Stimulated activated CD8-positive, alpha-beta memory T cell treated with anti-CD3 and anti-CD28 coated beads, Interleukin-4, amount 100 ng/mL, for 1 hour (primary cell): ENCODE data around the gene VASH2.

ENCODE experiments used
- DNase-seq, 2 donors: peaks; one replicate each; pipeline ENCODE4 v3.0.0-alpha.2; 2020; ENCODE audit warnings: low read depth in 2 of 2, low spot score in 1 of 2

The VASH2 gene

DNA sequence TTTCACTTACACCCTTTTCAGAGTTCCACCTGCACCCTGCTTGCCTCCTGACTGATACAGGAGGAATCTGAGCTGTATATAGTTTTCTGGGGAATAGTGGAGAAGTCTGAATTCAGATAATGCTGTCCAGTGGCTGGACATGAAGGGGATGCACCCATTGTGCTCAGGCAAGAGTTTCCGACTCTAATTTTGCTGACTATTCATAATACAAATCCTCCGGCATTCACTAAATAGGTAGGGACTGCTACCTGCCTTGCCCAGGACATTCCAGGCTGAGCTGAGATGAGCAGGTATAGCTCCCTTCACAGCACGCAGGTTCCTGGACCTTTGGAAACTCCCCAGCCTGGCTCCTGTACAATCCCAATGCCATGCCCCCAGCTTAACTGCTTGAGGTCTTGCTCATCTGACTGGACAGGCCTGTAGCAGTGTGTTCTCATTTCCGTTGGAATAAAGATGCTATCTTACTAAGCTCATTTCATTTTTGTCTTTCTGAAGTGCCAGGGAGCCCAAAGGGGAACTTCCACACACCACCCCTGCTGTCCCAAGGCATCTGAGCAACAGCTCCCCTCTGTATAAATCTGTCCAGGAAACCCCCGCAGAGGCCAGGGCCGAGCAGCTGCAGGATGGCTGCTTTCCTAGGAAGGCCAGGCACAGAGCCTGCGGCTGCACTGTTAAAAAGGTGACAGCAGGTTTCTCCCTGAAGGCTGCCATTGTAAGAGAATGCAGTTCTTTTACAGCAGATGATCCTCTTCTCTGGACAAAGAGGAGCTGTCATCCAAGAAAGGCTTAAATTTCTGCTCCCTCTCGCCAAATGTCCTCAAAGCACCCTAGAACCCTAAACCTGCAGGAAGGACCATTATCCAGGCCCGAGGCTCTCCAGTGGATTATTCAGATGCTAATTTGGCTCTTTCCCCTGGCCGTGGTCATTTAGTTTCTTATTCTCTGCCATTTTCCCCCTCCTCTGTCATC lies 21.7 kb upstream of the VASH2 start:
- DNase-seq: no peak

DNA sequence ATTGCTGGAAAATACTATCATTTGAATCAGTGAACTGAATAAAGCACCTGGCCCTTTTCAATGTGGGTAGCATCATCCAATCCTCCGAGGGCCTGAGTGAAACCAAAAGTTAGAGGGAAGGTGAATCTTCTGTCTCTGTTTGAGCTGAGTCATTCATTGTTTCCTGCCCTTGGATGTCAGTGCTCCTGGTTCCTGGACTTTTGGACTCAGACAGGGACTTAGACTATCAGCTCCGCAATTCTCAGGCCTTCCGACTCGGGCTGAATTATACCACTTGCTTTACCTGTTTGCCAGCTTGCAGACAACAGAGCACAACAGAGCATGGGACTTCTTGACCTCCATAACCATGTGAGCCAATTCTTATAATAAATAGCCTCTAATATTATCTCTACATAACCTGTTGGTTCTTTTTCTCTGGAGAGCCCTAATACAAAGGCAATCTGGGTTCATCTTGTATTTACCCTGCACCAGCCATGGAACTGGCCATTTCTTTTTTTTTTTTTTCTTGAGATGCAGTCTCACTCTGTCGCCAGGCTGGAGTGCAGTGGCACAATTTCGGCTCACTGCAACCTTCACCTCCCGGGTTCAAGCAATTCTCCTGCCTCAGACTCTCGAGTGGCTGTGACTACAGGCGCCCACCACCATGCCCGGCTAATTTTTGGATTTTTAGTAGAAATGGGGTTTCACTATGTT lies 19.2 kb upstream of the VASH2 start:
- DNase-seq: no peak

GRCh38 chr1:212933815-212934471 lies 16.4 kb upstream of the VASH2 start:
- DNase-seq: no peak

GRCh38 chr1:212935387-212935981 lies 14.9 kb upstream of the VASH2 start:
- no peak for DNase-seq

DNA sequence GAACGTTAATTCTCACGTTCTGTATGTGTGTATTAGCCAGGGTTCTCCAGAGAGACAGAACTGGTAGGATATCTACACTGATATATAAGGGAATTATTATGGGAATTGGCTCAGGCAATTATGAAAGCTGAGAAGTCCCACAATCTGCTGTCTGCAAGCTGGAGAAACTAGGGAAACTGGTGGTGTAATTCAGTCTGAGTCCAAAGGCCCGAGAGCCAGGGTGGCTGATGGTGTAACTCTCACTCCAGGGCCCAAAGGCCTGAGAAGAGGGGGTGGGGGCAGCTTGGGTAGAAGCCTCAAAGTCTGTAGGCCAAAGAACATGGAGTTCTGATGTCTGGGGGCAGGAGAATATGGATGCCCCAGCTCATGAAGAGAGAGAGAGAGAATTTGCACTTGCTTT lies 13.3 kb upstream of the VASH2 start:
- no peak for DNase-seq

DNA sequence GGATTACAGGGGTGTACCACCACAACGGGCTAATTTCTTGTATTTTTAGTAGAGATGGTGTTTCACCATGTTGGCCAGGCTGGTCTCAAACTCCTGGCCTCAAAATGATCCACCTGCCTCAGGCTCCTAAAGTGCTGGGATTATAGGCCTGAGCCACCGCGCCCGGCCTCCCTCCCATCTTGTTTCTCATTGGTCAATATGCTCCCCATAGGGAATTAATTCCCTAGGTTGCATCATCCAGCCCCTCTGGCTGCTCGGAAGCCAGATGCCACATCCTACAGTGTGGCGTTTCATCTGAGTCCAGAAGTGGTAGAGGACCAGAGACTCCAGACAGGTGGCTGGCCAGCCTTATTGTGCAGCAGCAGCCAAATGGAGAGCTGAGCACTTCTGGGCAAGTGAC lies 11.5 kb upstream of the VASH2 start:
- no peak for DNase-seq

DNA sequence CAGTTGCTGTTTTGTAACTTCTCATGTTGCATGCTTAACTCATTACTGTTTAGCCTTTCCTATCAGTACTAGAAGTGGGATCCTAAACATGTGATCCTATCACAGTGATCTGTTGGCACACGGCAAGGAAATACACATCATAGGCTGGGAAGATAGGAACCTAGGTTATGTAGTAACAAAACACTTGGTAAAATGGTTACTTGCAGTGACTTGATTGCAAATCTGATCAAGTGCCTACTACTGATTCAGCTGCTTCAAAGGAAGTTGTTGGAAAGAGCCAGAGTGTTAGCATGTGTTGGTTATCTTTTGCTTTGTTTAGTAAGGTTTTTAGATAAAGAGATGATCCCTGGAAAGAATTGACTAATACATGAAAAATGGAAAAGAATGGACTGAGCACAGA lies 8.9 kb upstream of the VASH2 start:
- no peak for DNase-seq

- no peak for DNase-seq
Observed at GRCh38 chr1:212942679-212943392, 7.5 kb upstream of the VASH2 start.

DNA sequence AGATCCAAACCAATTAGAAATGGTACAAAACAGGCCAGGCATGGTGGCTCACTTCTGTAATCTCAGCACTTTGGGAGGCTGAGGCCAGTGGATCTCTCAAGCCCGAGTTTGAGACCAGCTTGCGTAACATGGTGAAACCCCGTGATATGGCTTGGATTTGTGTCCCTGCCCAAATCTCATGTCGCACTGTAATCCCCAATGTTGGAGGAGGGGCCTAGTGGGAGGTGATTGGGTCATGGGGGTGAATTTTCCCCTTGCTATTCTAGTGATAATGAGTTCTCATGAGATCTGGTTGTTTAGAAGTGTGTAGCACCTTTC lies 7.0 kb upstream of the VASH2 start:
- no peak for DNase-seq

GRCh38 chr1:212944229-212944901 lies 6.0 kb upstream of the VASH2 start:
- DNase-seq: no peak

DNA sequence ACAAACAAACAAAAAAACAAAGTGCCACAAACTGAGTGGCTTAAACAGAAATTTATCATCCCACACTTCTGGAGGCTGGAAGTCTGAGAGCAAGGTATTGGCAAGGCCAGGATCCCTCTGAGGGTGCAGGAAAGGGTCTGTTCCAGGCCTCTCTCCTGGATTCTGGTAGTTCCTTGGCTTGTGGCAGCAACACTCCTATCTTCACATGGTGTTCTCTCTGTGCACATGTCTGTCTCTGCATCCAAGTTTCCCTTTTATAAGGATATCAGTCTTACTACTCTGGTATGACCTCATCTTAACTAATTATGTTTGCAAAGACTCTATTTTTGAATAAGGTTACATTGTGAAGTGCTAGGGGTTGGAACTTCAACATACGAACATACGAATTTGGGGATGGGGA lies 5.3 kb upstream of the VASH2 start:
- DNase-seq: no peak

- DNase-seq: no peak
Observed at GRCh38 chr1:212945463-212946160, 4.7 kb upstream of the VASH2 start.

DNA sequence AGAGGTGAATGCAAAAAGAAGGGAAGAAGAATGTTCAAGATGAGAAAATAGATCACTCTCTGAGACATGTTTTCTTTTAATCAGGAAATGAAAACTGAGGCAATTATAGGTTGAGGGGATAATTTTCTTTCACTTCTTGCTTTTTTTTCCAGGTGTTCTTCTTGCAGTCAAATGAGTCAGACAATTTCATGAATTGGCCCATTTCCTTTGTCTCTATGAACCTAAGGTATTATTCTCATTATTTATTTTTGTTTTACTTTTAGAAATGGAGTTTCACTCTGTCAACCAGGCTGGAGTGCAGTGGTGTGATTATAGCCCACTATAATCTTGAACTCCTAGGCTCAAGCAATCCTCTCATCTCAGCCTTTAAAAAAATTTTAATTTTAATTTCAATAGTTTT lies 3.5 kb upstream of the VASH2 start:
- DNase-seq: no peak

DNA sequence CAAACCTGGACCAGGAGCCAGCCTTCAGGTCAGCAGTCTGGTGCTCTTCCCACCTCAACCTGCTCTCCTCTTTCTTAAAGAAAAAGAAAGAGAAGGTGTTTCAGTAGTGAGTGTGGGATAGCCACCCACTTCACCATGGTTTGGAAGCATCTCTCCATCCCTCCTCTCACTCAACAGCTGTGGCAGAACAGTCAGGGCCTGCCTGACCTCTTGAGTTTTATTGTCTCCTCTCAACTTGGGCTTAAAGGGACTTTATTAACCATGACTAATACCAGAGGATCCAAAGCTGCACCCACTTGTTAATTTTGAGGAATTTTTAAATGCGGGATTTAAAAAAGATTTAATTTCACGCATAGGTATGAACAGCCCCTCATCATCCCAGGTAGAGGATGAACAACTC lies 570 bp upstream of the VASH2 start:
- DNase-seq: no peak

- no peak for DNase-seq
Observed at GRCh38 chr1:212951126-212951946, 995 bp downstream of the VASH2 start.

GRCh38 chr1:212951947-212952640 lies 1.8 kb downstream of the VASH2 start:
- DNase-seq: no peak

GRCh38 chr1:212952641-212952976 lies 2.3 kb downstream of the VASH2 start:
- no peak for DNase-seq

GRCh38 chr1:212953321-212953720 lies 3.0 kb downstream of the VASH2 start:
- DNase-seq: no peak

DNA sequence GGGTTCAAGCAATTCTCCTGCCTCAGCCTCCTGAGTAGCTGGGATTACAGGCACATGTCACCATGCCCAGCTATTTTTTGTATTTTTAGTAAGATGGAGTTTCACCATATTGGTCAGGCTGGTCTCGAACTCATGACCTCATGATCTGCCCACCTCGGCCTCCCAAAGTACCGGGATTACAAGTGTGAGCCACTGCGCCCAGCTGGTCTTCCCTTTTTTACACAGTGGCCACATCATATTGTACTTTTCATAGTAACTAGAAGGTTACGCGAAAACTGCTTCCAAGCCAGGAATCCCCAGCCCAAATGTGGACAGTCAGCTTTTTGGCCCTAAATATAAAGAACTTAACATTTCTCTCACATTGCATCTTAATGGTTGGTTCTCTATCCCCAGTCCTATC lies 4.2 kb downstream of the VASH2 start:
- DNase-seq: no peak
